ENCODE results near the gene DAB1. TPM values are rescaled to one million over a fixed set of nuclear protein-coding genes. Genes with fewer than 3 reads are reported as not detected.

Gene DAB1
- total RNA-seq, 6 experiments from 2014 or later = 0.76 to 1.9 (median 1.1) TPM

GRCh38 chr1:57337623-57338022 lies 86.2 kb downstream of the DAB1 start:
- DNase-seq (no peak), ATAC-seq (no peak)
- Histone ChIP-seq H3K27me3 (no peaks in the 10 kb centered on the region), H3K4me1 (peaks cover 0 to 5% (median 0%) of the 10 kb centered on the region in 4 donors), H3K9me3 (no peaks in the 10 kb centered on the region), H3K4me3 (no peak overlapping the region), H3K27ac (no peak overlapping the region), H3K36me3 (no peaks in the 10 kb centered on the region)
- whole genome bisulfite sequencing (ENCODE audit: insufficient coverage, low coverage, low lambda C conversion rate, missing lambda C conversion rate) = 61% methylated on average over 3 of the region's 3 CpGs
- TF ChIP-seq, protein P1, sequence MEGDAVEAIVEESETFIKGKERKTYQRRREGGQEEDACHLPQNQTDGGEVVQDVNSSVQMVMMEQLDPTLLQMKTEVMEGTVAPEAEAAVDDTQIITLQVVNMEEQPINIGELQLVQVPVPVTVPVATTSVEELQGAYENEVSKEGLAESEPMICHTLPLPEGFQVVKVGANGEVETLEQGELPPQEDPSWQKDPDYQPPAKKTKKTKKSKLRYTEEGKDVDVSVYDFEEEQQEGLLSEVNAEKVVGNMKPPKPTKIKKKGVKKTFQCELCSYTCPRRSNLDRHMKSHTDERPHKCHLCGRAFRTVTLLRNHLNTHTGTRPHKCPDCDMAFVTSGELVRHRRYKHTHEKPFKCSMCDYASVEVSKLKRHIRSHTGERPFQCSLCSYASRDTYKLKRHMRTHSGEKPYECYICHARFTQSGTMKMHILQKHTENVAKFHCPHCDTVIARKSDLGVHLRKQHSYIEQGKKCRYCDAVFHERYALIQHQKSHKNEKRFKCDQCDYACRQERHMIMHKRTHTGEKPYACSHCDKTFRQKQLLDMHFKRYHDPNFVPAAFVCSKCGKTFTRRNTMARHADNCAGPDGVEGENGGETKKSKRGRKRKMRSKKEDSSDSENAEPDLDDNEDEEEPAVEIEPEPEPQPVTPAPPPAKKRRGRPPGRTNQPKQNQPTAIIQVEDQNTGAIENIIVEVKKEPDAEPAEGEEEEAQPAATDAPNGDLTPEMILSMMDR (IDR thresholded peaks at IDR 0.05) = no peak
- TF ChIP-seq POLR2A (IDR thresholded peaks at IDR 0.05) = no peak
- intact Hi-C loops (cut with DNase I) = no loop called here

DNA sequence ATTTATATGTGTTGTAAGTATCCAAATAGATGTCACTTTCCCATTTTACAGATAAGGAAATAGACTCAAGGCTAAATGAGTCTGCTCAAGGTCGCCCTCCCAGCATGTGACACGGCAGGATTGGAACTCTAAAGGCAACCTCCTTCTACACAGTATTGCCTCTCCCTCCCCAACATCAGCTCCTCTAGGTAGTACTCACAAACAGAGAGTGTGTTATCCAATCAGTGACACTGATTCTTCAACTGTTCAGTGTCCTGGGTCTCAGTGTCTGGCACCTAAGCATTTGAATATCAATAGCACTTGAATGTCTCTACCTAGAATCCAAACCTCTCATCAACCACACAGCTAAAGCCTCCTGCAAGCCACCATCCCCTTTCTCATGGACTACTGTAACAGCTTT lies 87.1 kb downstream of the DAB1 start:
- H3K36me3 ChIP-seq = no peaks in the 10 kb centered on the region
- ATAC-seq (no peak), DNase-seq (no peak)
- intact Hi-C loops (cut with DNase I) = no loop called here
- TF ChIP-seq POLR2A (IDR thresholded peaks at IDR 0.05) = no peak
- TF ChIP-seq, protein P1 (IDR thresholded peaks at IDR 0.05) = no peak
- H3K4me1 ChIP-seq = peaks cover 0 to 5% (median 0%) of the 10 kb centered on the region in 4 donors
- H3K9me3 ChIP-seq = no peaks in the 10 kb centered on the region
- no peak overlapping the region for H3K4me3 ChIP-seq
- H3K27me3 ChIP-seq = no peaks in the 10 kb centered on the region
- no peak overlapping the region for H3K27ac ChIP-seq
- 36% methylated on average over 2 of the region's 2 CpGs for WGBS (ENCODE audit: insufficient coverage, low coverage, low lambda C conversion rate, missing lambda C conversion rate)

- H3K4me1 ChIP-seq = no peaks in the 10 kb centered on the region
- 59% methylated on average over 2 of the region's 3 CpGs for WGBS (ENCODE audit: insufficient coverage, low coverage, low lambda C conversion rate, missing lambda C conversion rate)
- no peaks in the 10 kb centered on the region for H3K36me3 ChIP-seq
- no peak for DNase-seq
- intact Hi-C loops (cut with DNase I) = no loop called here
- no peak overlapping the region for H3K4me3 ChIP-seq
- H3K27me3 ChIP-seq = no peaks in the 10 kb centered on the region
- TF ChIP-seq POLR2A (IDR thresholded peaks at IDR 0.05) = no peak
- TF ChIP-seq, protein P1 (IDR thresholded peaks at IDR 0.05) = no peak
- ATAC-seq = no peak
- H3K9me3 ChIP-seq = no peaks in the 10 kb centered on the region
- H3K27ac ChIP-seq = no peak overlapping the region
Measured at GRCh38 chr1:57331620-57332019, 92.2 kb downstream of the DAB1 start.

DNA sequence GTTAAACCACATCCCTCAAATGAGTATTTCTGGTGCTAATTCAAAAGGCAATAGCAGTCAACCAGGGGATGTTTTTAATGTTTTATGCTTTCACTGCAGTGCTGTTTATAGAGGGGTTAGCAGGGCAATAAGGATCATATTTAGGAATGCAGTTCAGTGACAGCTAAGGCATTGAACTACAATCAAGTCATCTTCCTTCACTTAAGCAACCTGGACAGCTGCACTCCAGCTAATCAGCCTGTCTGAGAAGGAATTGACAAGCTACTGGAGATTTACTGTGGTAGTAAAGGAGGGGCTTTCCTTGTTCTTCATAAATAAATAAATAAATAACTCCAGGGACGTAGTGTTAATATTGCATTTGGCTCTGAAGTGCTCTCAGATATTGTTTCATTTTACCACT lies 93.9 kb downstream of the DAB1 start:
- no peak for DNase-seq
- Histone ChIP-seq H3K27ac (no peak overlapping the region), H3K27me3 (no peaks in the 10 kb centered on the region), H3K4me1 (peaks cover 0 to 8% (median 0%) of the 10 kb centered on the region in 4 donors), H3K36me3 (no peaks in the 10 kb centered on the region), H3K9me3 (no peaks in the 10 kb centered on the region), H3K4me3 (no peak overlapping the region)
- 75% methylated on average over 1 of the region's 1 CpG for WGBS (ENCODE audit: insufficient coverage, low coverage, low lambda C conversion rate, missing lambda C conversion rate)
- no peak for TF ChIP-seq POLR2A (IDR thresholded peaks at IDR 0.05)
- TF ChIP-seq, protein P1 (IDR thresholded peaks at IDR 0.05) = no peak
- intact Hi-C loops (cut with DNase I) = no loop called here
- no peak for ATAC-seq

DNA sequence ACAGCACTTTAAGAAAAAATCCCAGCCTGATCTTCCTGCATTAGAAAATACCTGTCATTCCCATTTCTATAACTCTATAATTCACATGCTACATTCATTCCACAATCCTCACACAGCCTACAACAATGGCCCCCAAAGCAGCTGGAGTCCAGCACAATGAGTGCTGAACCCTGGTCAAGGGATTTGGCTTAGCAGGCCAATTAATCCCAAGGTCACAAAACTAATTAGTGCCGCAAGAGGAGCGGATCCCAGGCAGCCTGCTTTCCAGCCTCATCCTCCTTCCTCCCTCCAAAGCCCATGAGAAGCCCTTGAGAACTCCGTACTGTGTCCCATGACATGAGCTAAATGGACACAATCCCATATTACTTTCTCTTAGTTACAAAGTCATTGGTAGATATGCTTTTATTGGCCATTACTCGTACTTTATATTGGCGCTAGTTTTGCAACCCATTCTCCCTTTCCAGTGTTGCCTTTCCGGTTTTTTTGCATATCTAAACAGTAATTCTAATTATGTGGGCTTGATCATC lies 94.8 kb downstream of the DAB1 start:
- H3K4me1 ChIP-seq = peaks cover 0 to 15% (median 0%) of the 10 kb centered on the region in 4 donors
- no peaks in the 10 kb centered on the region for H3K27me3 ChIP-seq
- H3K4me3 ChIP-seq = no peak overlapping the region
- H3K27ac ChIP-seq = no peak overlapping the region
- H3K9me3 ChIP-seq = no peaks in the 10 kb centered on the region
- no peak for TF ChIP-seq POLR2A (IDR thresholded peaks at IDR 0.05)
- TF ChIP-seq, protein P1 (IDR thresholded peaks at IDR 0.05) = no peak
- no peaks in the 10 kb centered on the region for H3K36me3 ChIP-seq
- no peak for DNase-seq
- no peak for ATAC-seq
- intact Hi-C loops (cut with DNase I) = no loop called here
- WGBS (ENCODE audit: insufficient coverage, low coverage, low lambda C conversion rate, missing lambda C conversion rate) = 90% methylated on average over 6 of the region's 6 CpGs

Data from right lobe of liver (tissue), 6 donors.